Epithelial cell of prostate (primary cell): Measurements from ENCODE around the gene MST1.
A peak's percentile ranks its signal among the peaks of the same experiment; 100 is the strongest.
"Not testable (repeated sequence)": the region's sequence is repeated elsewhere in the genome, so short reads cannot be mapped to it uniquely, and the experiment has no call there.

Experiments
- DNase-seq: peaks from one replicate; pipeline ENCODE4 v3.0.0-alpha.2; 2011; ENCODE audit warnings: low read depth, low spot score
- H3K27ac ChIP-seq: fragments of 450-650 bp; 2 replicates; pipeline ENCODE4 v1.5.1; 2017; ENCODE audit warnings: mild to moderate bottlenecking

Gene MST1

GRCh38 chr3:49703956-49704355, 14.7 kb upstream of the MST1 start:
- no peak for DNase-seq
- no peak overlapping the region for H3K27ac ChIP-seq

GRCh38 chr3:49703443-49703927, 14.2 kb upstream of the MST1 start:
- no peak for DNase-seq
- H3K27ac ChIP-seq, result no peak overlapping the region

GRCh38 chr3:49702672-49703071, 13.4 kb upstream of the MST1 start:
- no peak for DNase-seq
- H3K27ac ChIP-seq, result no peak overlapping the region

GRCh38 chr3:49701388-49702077, 12.3 kb upstream of the MST1 start:
- DNase-seq, result no peak

GRCh38 chr3:49700453-49701128, 11.3 kb upstream of the MST1 start:
- DNase-seq, result no peak
- H3K27ac ChIP-seq, result no peak overlapping the region

More at GRCh38 chr3:49701388-49702077, 12.3 kb upstream of the MST1 start:
- no peak overlapping the region for H3K27ac ChIP-seq

GRCh38 chr3:49700014-49700413, 10.7 kb upstream of the MST1 start:
- no peak for DNase-seq
- no peak overlapping the region for H3K27ac ChIP-seq

GRCh38 chr3:49699281-49699979, 10.2 kb upstream of the MST1 start:
- no peak for DNase-seq
- no peak overlapping the region for H3K27ac ChIP-seq

GRCh38 chr3:49695350-49696015, 6.2 kb upstream of the MST1 start:
- H3K27ac ChIP-seq, DNase-seq: not testable (repeated sequence)

GRCh38 chr3:49694409-49695070, 5.3 kb upstream of the MST1 start:
- not testable (repeated sequence) for H3K27ac ChIP-seq

GRCh38 chr3:49691481-49691880, 2.2 kb upstream of the MST1 start:
- not testable (repeated sequence) for H3K27ac ChIP-seq, DNase-seq

More at GRCh38 chr3:49694409-49695070, 5.3 kb upstream of the MST1 start:
- not testable (repeated sequence) for DNase-seq

- DNase-seq, H3K27ac ChIP-seq: not testable (repeated sequence)
These were observed 1.6 kb upstream of the MST1 start for GRCh38 chr3:49690856-49691255.

GRCh38 chr3:49689908-49690624, 792 bp upstream of the MST1 start:
- not testable (repeated sequence) for DNase-seq
- H3K27ac ChIP-seq, result peak overlapping the region; percentile 17

GRCh38 chr3:49688338-49689045, 782 bp downstream of the MST1 start:
- not testable (repeated sequence) for DNase-seq
- peak overlapping the region; percentile 17 for H3K27ac ChIP-seq

- not testable (repeated sequence) for DNase-seq, H3K27ac ChIP-seq
These were observed 1.9 kb downstream of the MST1 start for GRCh38 chr3:49687424-49687795.

- DNase-seq, H3K27ac ChIP-seq: not testable (repeated sequence)
These were observed 2.4 kb downstream of the MST1 start for GRCh38 chr3:49686769-49687423.

- not testable (repeated sequence) for H3K27ac ChIP-seq, DNase-seq
These were observed 2.9 kb downstream of the MST1 start for GRCh38 chr3:49686346-49686745.

- not testable (repeated sequence) for H3K27ac ChIP-seq, DNase-seq
These were observed 3.4 kb downstream of the MST1 start for GRCh38 chr3:49685846-49686245.

GRCh38 chr3:49685103-49685502, 4.2 kb downstream of the MST1 start:
- not testable (repeated sequence) for H3K27ac ChIP-seq, DNase-seq
